ENCODE results near the gene MAGED2.
"Not testable (repeated sequence)": the region's sequence is repeated elsewhere in the genome, so short reads cannot be mapped to it uniquely, and the experiment has no call there.

The MAGED2 gene

DNA sequence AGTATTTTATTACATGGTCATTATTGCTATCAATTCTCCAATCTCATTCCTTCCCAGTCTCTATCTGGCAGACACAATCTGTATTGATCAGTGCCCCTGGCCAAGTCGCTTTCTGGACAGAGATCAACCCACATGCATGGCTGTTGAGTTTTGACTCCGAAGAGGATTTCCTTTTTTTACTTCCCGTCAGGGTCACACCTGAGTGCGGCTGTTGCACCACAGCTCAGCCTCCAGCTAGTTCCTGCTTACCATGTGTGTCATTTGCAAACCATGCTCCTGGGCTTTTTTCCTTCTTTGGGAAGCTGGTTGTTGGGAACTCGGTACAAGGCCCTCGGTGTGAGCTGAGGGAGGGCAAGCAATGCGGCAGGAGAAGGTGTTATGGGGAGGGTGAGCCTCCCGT lies 11.7 kb downstream of the MAGED2 start:
- DNase-seq (ENCODE audit: low read depth, low spot score): peak; percentile 40

DNA sequence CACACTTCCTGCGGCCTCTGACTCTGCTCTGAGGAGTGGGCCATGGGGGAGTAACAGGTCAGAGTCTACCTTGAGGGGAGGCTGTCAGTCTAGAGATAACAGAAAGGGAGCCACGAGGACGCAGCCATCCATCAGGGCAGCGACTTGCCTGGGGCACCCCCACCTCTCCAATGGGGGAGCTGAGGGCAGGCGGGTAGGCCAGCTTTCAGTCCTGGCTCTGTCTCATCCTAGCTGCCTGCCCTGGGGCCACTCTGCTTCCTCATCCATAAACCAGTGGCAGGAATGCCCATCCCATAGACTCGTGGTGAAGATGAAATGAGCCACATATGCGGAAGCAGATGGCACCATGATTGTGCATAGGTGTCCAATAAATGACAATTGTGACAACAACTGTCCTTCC lies 13.2 kb downstream of the MAGED2 start:
- DNase-seq (ENCODE audit: low read depth, low spot score): peak; percentile 56

DNA sequence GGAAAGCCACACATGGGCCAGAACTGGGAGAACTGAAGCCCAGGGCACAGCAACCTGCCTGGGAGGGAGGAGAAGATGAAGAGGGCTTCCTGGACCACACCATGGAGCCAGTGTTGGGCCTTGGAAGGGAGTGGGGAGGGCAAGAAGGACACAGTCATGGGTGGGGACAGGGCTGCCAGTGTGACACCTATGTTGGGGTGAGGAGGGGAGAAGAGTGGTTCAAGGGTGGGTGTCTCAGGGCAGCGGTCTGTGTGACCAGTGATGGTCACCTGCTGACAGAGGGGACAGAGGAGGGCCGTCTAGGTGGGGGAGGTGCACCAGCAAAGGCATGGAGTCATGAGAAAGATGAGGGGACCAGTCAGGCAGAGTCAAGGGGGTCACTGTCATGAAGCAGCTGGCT lies 13.8 kb downstream of the MAGED2 start:
- no peak for DNase-seq (ENCODE audit: low read depth, low spot score)

DNA sequence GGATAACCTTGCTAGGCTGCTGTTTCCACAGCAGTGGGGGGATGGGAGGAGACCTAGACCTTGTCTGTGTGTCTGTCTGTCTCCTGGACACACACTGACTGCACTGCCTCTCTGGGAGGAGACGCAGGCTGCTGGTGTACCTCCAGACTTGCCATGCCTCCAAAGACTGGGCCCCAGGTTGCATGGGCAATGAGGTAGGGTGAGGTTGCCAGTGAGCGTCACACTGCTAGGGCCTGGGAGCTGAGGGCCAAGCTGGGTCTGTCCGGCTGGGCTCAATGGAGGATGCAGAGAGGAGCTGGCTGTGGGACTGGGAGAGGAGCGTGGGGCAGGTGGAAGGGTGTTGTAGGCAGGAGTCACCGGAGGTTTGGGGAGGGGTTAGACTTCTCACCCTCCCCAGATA lies 16.6 kb downstream of the MAGED2 start:
- no peak for DNase-seq (ENCODE audit: low read depth, low spot score)

DNA sequence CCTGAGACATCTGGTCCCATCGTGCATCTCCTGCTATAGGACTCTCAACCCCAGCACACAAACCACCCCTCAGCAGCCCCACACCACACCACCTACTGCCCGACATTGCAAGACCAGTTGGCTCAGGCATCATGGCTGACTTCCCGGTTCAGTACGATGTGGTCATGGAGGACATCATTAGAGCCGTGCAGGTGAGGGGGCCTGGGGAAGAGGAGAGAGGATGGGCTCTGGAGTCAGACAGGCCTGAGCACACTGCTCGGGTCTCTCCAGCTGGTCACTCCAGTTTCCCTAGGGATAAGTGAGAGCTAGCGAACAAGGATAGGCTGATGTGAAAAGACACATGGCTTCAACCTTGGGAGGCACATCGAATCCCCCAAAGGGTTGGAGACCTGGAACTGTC lies 17.2 kb downstream of the MAGED2 start:
- no peak for DNase-seq (ENCODE audit: low read depth, low spot score)

DNA sequence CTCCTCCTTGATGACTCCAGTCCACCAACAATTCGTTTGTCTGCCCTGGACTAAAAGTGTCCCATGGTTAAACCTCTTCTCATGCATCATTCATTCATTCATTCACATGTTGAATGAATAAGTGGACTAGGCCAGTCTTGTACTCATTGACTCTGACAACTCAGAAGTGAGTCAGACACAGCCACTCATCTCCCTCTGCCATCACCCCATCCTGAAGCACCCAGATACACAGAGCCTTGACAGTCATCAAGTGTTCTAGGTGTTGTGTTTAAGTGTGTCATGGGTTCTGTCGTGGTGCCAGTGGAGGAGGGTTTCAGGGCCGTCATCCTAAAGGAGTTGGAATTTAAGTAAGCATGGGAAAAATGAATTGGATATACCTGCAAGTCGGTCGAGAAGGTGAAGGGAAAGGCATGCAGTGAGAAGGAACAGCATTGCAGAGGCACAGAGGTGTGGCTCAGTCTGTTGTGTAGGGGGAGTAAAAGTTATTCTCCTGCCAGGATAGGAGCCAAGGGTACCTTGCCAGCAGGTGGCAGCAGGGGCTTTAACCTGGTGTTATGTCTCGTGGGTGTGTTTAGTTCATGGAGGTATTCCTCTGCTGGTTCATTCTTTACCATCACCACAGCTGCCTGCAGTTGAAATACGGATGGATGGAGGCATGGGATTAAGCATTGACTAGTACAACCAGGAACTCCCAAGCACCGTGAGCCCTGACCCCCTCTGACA lies 18.3 kb downstream of the MAGED2 start:
- DNase-seq (ENCODE audit: low read depth, low spot score): peak; percentile 58

DNA sequence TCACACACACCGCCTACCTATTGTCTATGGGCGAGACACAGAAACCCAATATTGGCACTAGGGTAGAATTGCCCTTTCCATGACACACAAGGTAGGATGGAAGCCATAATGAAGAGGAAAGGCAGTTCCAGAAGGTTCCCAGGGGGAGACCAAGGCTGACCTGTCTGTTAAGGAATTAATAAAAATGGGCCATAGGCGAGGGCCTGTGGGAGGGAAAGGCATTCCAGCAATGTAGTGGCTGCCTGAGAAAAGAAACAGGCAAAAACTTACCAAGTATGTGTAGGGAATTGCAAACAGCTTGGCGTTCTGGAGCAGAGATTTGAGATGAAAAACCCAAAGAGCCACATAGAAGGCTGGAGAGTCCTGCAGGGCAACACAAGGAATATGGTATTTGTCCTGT lies 19.1 kb downstream of the MAGED2 start:
- no peak for DNase-seq (ENCODE audit: low read depth, low spot score)

DNA sequence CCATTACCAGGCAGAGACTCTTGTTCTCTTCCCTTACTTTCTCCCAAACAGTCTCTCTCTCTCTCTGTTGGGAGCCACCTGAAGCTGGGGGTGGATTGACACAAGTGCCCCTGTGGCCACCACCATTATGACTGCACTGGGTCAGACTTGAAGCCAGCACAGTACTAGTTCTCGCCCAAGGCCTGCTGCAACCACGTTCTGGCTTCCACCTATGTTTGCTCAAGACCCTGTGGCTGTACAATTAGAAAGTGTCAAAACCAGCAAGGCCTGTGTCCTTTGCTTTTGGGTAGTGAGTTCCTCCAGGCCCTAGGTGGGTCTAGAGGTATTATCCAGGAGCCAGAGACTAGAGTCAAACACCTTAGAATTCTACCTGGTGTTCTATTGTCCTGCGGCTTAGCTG lies 31.0 kb downstream of the MAGED2 start:
- no peak for DNase-seq (ENCODE audit: low read depth, low spot score)

DNA sequence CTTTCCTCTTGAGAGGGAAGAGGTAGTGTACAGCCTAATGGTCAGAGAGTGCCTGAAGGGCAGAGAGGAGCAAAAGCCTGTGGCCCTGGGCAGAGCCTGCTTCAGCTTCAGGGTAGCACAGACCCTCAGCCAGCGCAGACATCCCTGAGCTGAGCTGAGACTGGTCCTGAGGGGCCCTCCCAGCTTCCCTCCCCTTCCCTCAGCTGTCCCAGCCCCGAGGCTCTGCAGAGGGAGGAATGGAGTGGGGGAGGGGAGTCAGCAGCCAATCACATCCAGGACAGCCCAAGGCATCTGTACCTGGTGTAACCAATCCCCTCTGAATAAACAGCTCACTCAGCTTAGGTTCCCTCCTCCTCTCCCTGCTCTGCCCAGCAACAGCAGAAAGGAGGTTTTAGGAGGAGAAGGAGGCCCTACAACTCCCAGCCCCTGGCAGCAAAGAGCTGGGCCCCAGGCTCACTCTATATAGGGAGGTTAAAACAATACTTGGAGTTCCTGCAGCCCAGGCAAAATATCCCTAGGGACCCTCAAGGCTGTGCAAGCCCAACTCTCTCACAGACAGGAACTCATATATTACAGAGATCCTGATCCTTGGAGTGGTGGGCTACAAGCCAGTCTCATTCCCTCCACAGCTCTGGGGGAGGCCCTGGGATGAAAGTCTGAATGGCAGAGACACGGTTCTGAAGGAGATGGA lies 33.8 kb downstream of the MAGED2 start:
- DNase-seq (ENCODE audit: low read depth, low spot score): peak; percentile 91

DNA sequence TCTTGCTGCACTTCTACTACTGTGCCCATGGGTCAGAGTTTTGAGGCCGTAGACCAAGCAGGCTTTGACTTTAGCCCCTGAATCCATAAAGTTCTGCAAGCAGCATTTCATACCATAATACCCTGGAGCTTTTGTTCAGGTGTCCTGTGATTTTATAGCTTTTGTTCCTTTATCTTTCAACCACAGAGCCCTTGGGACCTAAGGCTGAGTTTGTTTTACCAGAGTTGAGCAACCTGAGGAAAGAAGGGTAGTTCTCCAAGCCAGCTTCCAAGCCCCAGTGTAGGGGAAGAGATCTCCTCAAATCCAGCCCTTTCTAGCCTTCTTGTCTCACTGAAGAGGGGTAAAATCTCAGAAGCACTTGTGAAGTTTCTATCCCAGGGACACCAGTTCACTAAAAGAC lies 35.1 kb downstream of the MAGED2 start:
- DNase-seq (ENCODE audit: low read depth, low spot score): no peak

DNA sequence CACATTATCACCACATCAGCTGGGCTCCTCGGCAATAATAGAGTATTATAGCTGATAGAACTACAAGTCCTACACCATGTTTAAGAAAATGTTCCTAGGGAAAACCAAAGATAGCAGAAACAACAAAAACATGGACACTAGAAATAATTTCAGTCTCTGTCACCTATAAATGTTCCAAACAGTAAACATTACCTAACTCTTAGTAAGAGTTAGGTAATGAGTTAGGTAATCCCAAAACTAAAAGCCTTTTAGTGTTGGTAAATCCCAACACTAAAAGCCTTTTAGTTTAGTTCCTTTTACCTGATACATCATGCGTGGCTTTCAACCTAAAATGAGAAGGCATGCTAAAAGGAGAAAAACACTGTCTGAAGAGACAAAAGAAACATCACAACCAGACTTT lies 35.5 kb downstream of the MAGED2 start:
- DNase-seq (ENCODE audit: low read depth, low spot score): no peak

DNA sequence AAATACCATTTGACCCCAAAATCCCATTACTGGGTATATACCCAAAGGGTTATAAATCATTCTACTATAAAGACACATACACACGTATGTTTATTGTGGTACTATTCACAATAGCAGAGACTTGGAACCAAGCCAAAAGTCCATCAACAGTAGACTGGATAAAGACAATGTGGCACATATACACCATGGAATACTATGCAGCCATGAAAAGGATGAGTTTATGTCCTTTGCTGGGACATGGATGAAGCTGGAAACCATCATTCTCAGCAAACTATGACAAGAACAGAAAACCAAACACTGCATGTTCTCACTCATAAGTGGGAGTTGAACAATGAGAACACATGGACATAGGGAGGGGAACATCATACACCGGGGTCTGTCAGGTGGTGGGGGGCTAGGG lies 40.2 kb downstream of the MAGED2 start:
- not testable (repeated sequence) for DNase-seq (ENCODE audit: low read depth, low spot score)

DNA sequence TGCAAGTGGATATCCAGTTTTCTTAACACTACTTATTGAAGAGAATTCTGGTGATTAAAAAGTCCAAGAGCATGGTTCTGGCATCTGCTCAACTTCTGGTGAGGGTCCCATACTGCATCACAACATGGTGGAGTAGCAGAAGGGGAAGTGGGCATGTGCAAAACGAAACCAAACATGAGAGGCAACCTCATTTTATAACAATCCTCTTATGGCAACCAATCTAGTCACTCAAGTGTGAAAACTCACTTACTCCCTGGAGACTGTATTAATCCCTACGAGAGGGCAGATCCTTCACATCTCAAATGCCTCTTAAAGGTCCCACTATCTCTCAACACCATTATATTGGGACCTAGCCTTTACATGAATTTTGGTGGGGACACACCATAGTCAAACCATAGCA lies 57.7 kb downstream of the MAGED2 start:
- no peak for DNase-seq (ENCODE audit: low read depth, low spot score)

All from ELF-1 (cell line).